ENCODE data around the gene CMC2. TPM values are rescaled to one million over a fixed set of nuclear protein-coding genes. Genes with fewer than 3 reads are reported as not detected.

Gene CMC2
- 32.7 and 34.5 TPM in 2 replicates for total RNA-seq

DNA sequence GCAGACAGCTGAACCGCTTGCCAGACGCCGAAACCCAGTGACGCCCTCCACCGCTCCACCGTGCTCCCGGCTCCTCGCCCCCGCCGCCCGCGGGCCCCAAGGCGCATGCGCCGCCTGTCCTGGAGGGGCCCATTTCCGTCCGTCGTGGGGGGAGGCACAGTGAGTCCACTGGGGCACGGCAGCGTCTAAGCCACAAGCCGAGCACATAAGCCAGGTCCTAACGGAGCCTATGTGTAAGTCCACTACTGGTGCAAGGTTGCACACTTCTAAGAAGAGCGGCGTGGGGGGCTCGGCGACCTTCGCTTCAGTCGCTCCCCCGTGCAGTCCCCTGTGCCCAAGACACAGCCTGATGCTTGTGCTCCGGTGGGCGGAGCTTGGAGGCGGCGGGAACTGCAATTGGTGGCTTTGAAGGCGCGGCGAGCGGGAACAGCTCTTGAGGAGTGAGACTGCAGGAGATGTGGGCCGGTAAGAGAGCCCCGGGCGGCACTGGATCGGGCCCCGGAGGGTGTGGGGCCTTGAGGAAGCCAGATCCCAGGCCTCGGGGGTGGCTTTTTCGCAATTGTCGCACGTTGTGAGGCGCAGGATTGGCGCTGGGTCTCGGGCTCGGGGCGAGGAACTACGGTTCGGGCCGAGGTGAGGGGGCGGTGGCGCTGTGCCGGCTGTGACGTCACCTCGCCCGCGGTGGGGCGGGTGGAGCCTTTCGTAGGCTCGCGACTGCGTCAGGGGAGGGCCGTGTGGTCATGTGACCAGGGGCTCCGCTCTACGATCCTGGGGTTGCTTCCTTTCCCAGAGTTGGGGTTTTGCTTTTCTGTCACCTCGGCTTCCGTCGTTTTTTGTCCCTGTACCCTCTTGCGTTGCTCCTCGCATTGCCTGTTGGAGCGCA lies at the start of gene CMC2, which contains the start of gene CENPN:
Gene CMC2 (minus strand): TSS at position 73 of the 883 bp plus-strand sequence. CDS start 9,491 bp downstream, outside the sequence.
Gene CENPN (plus strand): TSS at position 402 of the 883 bp plus-strand sequence. CDS start 4,726 bp downstream, outside the sequence.
- DNase-seq (ENCODE audit: low read depth in 2 of 2): peak; percentile 98

DNA sequence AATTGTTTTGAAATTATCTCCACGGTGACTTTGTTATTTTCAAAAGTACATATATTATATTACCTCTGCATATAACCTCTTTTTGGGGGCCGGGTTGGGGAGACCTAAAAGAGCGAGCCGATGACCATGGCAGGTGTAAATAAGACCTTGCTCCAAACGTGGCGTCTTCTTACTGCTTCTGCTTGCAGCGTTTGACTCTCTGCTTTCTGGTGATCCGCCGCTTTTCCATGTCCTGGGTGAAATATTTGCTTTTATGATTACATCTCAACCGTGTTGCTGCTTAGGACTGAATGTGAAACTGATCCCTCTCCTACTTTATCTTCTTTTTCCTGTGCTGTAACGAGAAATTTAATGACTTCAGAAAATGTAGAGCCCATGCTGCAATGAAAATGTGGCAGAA lies 47.1 kb upstream of the CMC2 start:
- no peak for DNase-seq (ENCODE audit: low read depth in 2 of 2)

DNA sequence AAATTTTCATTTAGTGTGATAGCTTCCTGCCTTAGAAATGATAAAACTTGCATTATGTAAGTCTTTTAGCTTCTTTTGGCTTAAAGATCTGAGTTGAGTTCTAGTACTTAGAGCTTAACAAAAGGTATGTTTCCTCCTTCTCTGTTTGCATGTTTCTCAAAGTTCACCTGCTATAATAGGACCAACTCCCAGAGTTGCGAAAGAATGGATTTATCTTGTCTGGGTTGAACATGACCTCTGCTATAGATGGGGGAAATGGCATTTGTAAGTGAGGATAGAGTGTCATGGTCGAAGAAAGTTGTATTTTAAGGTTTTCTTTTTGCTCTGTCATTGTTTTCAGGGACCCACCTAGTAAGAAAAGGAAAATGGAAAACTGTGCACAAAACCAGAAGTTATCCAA lies 36.1 kb upstream of the CMC2 start:
- no peak for DNase-seq (ENCODE audit: low read depth in 2 of 2)

- DNase-seq (ENCODE audit: low read depth in 2 of 2): no peak
These were observed 35.0 kb upstream of the CMC2 start for GRCh38 chr16:81041696-81042095.

GRCh38 chr16:81040842-81041241 lies 34.2 kb upstream of the CMC2 start:
- no peak for DNase-seq (ENCODE audit: low read depth in 2 of 2)

GRCh38 chr16:81040131-81040530 lies 33.4 kb upstream of the CMC2 start:
- DNase-seq (ENCODE audit: low read depth in 2 of 2): no peak

DNA sequence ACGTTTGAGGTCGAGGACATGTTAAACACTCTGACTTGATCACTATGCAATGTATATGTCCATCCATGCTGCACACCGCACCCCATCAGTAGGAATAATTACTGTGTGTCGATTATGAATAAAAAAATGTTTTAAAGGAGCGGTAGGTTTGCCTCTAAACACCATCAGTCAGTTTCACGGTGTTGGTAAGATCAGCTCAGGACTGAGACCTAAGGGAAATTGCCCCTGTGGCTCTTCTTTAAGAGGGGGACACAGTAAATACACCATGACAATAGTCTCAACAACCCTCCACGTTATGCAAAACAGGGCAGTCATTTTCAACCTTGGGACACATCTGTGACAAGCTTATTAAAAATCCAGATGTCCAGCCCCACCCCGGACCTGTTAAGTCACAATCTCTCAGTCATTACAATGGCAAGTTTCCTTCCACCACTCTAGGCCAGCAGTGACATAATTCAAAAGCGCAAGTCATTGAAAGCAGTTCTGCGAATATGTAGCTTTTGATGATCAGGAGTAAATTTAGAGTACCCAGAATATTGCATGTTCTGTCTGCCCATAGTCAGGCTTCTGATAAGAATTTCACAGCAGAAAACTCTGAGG lies 30.2 kb upstream of the CMC2 start:
- peak; percentile 26 to 39 for DNase-seq (ENCODE audit: low read depth in 2 of 2)

GRCh38 chr16:81035975-81036750 lies 29.5 kb upstream of the CMC2 start:
- DNase-seq (ENCODE audit: low read depth in 2 of 2): peak in 1 of 2 donors; percentile 53

DNA sequence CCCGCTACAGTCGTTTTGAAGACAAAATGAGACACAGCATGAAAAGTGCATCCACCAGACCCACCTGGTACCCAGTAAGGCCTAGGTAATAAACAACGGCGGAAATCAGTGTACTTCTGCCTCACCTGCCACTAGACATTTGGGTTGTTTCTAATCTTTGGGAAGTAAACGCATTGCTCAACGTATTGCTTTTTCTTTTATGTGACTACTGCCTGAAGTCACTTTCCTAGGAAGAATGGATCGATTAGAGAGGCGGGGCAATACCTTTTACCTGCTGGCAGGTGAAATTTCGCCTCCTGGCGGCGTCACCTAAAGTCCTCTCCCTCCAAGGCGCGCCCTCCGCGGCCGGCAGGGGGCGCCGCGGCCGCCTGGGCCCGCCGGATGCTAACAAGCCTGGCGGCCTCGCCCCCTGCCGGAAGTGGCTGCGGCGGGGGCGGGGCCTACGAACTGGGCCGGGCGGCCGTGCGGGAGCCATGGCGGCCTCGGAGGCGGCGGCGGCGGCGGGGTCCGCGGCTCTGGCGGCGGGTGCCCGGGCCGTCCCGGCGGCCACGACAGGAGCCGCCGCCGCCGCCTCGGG lies 28.8 kb upstream of the CMC2 start, which contains the start of gene ATMIN:
Gene ATMIN (plus strand): TSS at position 445 of the 577 bp plus-strand sequence. CDS start 29 bp downstream, at position 474.
- peak; percentile 48 to 87 for DNase-seq (ENCODE audit: low read depth in 2 of 2)

DNA sequence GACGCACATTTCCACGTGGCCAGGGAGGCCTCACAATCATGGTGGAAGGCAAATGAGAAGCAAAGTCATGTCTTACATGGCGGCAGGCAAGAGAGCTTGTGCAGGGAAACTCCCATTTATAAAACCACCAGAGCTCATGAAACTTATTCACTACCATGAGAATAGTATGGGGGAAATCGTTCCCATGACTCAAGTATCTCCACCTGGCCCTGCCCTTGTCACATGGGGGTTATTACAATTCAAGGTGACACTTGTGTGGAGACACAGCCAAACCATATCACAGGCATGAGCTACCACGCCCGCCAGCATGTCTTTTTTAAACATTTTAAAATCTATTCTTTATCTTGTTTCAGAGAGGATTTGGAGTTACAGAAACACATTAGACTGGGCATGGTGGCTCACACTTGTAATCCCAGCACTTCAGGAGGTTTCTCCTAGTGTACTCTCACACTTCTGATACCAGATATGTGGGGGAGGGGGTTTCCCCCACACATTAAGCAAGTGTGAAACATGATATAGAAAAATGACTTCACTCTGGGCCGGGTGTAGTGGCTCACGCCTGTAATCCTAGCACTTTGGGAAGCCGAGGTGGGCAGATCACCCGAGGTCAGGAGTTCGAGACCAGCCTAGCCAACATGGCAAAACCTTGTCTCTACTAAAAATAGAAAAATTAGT lies 23.4 kb upstream of the CMC2 start:
- DNase-seq (ENCODE audit: low read depth in 2 of 2): no peak

DNA sequence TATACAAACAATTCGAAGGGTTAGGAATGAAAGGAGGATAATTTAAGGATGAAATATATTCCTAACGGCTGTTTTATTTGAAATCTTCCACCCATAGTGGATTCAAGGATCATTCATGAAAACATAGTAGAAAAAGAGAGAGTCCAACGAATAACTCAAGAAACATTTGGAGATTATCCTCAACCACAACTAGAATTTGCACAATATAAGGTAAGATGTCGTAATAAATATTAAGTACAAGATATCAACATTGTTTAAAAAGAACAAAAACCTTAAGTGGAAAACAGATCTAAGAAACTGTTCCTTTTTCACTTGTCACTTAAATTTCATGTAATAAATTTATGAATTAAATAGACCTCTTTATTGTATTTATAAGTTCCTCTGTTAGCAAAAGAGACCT lies 19.7 kb upstream of the CMC2 start:
- no peak for DNase-seq (ENCODE audit: low read depth in 2 of 2)

- DNase-seq (ENCODE audit: low read depth in 2 of 2): no peak
These were observed 11.8 kb upstream of the CMC2 start for GRCh38 chr16:81018496-81018895.

GRCh38 chr16:81014672-81015071 lies 8.0 kb upstream of the CMC2 start:
- DNase-seq (ENCODE audit: low read depth in 2 of 2): no peak

DNA sequence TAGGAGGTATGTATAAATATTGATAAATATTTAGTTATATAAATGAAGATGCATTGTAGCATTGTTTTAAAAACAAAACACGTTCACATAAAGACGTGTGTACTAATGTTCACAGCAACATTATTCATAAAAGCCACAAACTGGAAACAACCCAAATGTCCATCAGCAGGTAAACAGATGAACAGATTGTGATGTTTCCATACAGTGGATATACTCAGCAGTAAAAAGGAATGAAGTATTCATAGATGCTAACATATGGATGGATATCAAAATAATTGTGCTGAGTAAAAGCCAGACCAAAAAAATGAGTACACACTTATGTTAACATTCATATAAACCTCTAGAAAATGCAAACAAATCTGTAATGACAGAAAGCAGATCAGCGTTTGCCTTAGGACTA lies 6.3 kb upstream of the CMC2 start:
- no peak for DNase-seq (ENCODE audit: low read depth in 2 of 2)

GRCh38 chr16:81008505-81008789 lies 1.8 kb upstream of the CMC2 start:
- DNase-seq (ENCODE audit: low read depth in 2 of 2): no peak

- peak in 1 of 2 donors; percentile 70 for DNase-seq (ENCODE audit: low read depth in 2 of 2)
These were observed 373 bp downstream of the CMC2 start for GRCh38 chr16:81006211-81006812.

DNA sequence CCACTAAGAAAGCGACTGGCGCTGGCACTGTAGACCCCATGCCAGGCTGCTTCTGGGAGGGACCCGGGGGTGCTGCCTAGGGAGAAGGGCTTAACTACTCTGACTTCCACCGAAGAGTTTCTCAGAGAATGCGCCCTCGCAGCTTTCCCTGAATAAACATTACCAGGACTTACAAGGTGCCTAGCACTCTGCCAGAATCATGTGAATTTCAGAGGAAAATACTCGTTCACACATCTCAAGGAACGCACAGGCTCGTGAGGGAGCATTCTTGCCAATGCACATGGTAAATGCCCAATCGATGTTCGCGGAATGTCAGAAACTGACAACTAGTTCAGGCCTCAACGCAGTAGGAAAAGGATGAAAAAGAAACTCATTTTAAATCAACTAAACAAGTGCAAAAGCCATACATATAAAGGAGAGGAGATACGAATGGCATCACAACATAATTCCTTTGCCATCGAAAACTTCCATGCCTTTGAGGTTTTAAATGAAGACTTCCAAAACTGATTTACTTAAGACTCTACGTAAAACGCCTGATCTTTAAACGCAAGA lies 999 bp downstream of the CMC2 start:
- DNase-seq (ENCODE audit: low read depth in 2 of 2): peak in 1 of 2 donors; percentile 21

DNA sequence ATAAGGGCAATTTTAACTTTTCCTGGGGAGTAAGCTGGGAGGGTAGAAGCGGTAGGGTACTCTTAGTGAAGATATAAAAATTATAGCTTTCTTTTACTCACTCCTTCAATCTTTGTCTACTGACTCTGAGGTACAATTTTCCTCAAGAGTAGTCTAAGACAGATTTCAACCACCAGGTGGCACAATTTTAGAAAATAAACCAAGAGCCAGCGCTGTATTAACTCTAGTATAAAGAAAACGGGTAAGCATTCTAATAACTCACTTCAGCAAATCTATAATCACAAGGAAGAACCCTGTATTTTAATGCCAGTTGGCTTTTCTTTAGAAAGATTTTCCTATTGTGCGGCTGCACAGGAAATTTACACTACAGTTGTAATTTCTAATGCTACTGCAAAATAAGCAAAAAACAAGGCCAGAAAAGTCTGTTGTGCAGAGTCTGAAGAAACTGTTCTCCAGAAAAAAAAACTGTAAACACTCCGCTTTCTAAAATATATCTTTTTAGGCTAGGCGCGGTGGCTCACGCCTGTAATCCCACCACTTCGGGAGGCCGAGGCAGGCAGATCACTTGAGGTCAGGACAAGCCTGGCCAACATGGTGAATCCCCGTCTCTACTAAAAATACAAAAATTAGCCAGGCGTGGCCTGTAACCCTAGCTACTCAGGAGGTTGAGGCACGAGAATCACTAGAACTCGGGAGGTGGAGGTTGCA lies 1.9 kb downstream of the CMC2 start:
- DNase-seq (ENCODE audit: low read depth in 2 of 2): peak in 1 of 2 donors; percentile 57

GRCh38 chr16:81003610-81004460 lies 2.9 kb downstream of the CMC2 start:
- no peak for DNase-seq (ENCODE audit: low read depth in 2 of 2)
